GM12874 (cell line): ENCODE results near the gene NTMT2.

Source experiments
- CTCF ChIP-seq: IDR thresholded peaks from 2 replicates; pipeline ENCODE4 v1.5.1; 2011; ENCODE audit warnings: low read depth, mild to moderate bottlenecking, control low read depth, low read length, moderate library complexity; ENCODE audit not compliant: insufficient read depth

NTMT2 gene

GRCh38 chr1:170146720-170147263, 1.0 kb downstream of the NTMT2 start:
- no peak for TF ChIP-seq CTCF

- TF ChIP-seq CTCF: no peak
Observed at GRCh38 chr1:170149241-170149640, 3.5 kb downstream of the NTMT2 start.

- TF ChIP-seq CTCF: no peak
Observed at GRCh38 chr1:170150016-170150415, 4.3 kb downstream of the NTMT2 start.

- TF ChIP-seq CTCF: no peak
Observed at GRCh38 chr1:170150921-170151320, 5.2 kb downstream of the NTMT2 start.

GRCh38 chr1:170153417-170153816, 7.7 kb downstream of the NTMT2 start:
- TF ChIP-seq CTCF: no peak

- TF ChIP-seq CTCF: no peak
Observed at GRCh38 chr1:170155055-170155454, 9.3 kb downstream of the NTMT2 start.

GRCh38 chr1:170156594-170156993, 10.8 kb downstream of the NTMT2 start:
- TF ChIP-seq CTCF: no peak
